ENCODE measurements around the gene DIAPH1. TPM values are rescaled to one million over a fixed set of nuclear protein-coding genes. Genes with fewer than 3 reads are reported as not detected.

Gene DIAPH1
- total RNA-seq, 2 experiments from 2014 or later: 225 to 227 TPM

GRCh38 chr5:141651728-141652105, 32.9 kb upstream of the DIAPH1 start:
- Mint-ChIP-seq H3K4me3 (peak overlapping the region; percentile 96), H3K27me3 (no peaks in the 10 kb centered on the region), H3K27ac (peak overlapping the region; percentile 54), H3K36me3 (peaks cover 2% of the 10 kb centered on the region), H3K9me3 (no peaks in the 10 kb centered on the region), H3K4me1 (ENCODE audit: low read depth) (peaks cover 22% of the 10 kb centered on the region)
- DNase-seq: no peak
- intact Hi-C loops (cut with micrococcal nuclease): loop anchor here (1.0 kb wide), 3 partner anchors 9 to 32 kb away; partner anchors contain the start of genes HDAC3 and RELL2
- CTCF ChIA-PET: interaction anchor here (0.6 to 2.8 kb wide), 8 partner anchors 9 to 309 kb away, joined by 3 to 15 read pairs (median 8); no protein-coding TSS in a partner anchor
- POLR2A ChIA-PET: interaction anchor here (1.4 to 3.4 kb wide), 2 partner anchors 14 to 60 kb away, joined by 3 to 32 read pairs; partner anchors contain the start of genes HDAC3 and RELL2

- CTCF ChIA-PET: interaction anchor here (0.6 to 2.8 kb wide), 12 partner anchors 8 to 318 kb away, joined by 3 to 15 read pairs (median 5); partner anchors contain the start of genes HDAC3, RELL2 and RNF14
- Mint-ChIP-seq H3K4me3 (peak within 1 kb of the TSS; percentile 96), H3K27ac (peak within 1 kb of the TSS; percentile 89)
Measured at GRCh38 chr5:141650851-141651727, 32.3 kb upstream of the DIAPH1 start, which contains the start of gene FCHSD1. Gene FCHSD1, minus strand, starts transcription at chr5:141651418. Its CDS starts 50 bp downstream, at chr5:141651368.

GRCh38 chr5:141649972-141650371, 31.2 kb upstream of the DIAPH1 start:
- Mint-ChIP-seq H3K9me3 (no peaks in the 10 kb centered on the region), H3K4me1 (ENCODE audit: low read depth) (peaks cover 22% of the 10 kb centered on the region)
- POLR2A ChIA-PET: interaction anchor here (3.4 kb wide), 1 partner anchor 12 kb away, joined by 32 read pairs; the partner anchor contains the start of genes HDAC3 and RELL2

More at GRCh38 chr5:141650851-141651727, 32.3 kb upstream of the DIAPH1 start, which contains the start of gene FCHSD1:
- POLR2A ChIA-PET: interaction anchor here (1.0 to 3.4 kb wide), 4 partner anchors 9 to 272 kb away, joined by 3 to 32 read pairs (median 8); partner anchors contain the start of genes HDAC3 and RELL2
- peak; percentile 92 for DNase-seq
- H3K27me3 Mint-ChIP-seq: no peaks in the 10 kb centered on the region
- peaks cover 5% of the 10 kb centered on the region for H3K36me3 Mint-ChIP-seq
- intact Hi-C loops (cut with micrococcal nuclease): loop anchor here (1.0 kb wide), 3 partner anchors 9 to 32 kb away; partner anchors contain the start of genes HDAC3 and RELL2
- peaks cover 22% of the 10 kb centered on the region for H3K4me1 Mint-ChIP-seq (ENCODE audit: low read depth)
- H3K9me3 Mint-ChIP-seq: no peaks in the 10 kb centered on the region

GRCh38 chr5:141649056-141649688, 30.4 kb upstream of the DIAPH1 start:
- Mint-ChIP-seq H3K4me1 (ENCODE audit: low read depth) (peaks cover 22% of the 10 kb centered on the region), H3K27me3 (no peaks in the 10 kb centered on the region), H3K9me3 (no peaks in the 10 kb centered on the region), H3K4me3 (no peak overlapping the region), H3K36me3 (peaks cover 11% of the 10 kb centered on the region), H3K27ac (no peak overlapping the region)
- intact Hi-C loops (cut with micrococcal nuclease): no loop called here
- ChIA-PET POLR2A (interaction anchor here (3.4 kb wide), 1 partner anchor 12 kb away, joined by 32 read pairs; the partner anchor contains the start of genes HDAC3 and RELL2), CTCF (interaction anchor here (0.8 kb wide), 1 partner anchor 15 kb away, joined by 3 read pairs; no protein-coding TSS in a partner anchor)
- no peak for DNase-seq

More at GRCh38 chr5:141649972-141650371, 31.2 kb upstream of the DIAPH1 start:
- H3K4me3 Mint-ChIP-seq: peak overlapping the region; percentile 49
- CTCF ChIA-PET: interaction anchor here (2.5 kb wide), 1 partner anchor 43 kb away, joined by 9 read pairs; no protein-coding TSS in a partner anchor
- no peak for DNase-seq
- H3K27me3 Mint-ChIP-seq: no peaks in the 10 kb centered on the region
- H3K27ac Mint-ChIP-seq: peak overlapping the region; percentile 89
- intact Hi-C loops (cut with micrococcal nuclease): no loop called here
- H3K36me3 Mint-ChIP-seq: peaks cover 8% of the 10 kb centered on the region

GRCh38 chr5:141647851-141648250, 29.1 kb upstream of the DIAPH1 start:
- Mint-ChIP-seq H3K27me3 (no peaks in the 10 kb centered on the region), H3K27ac (no peak overlapping the region), H3K9me3 (no peaks in the 10 kb centered on the region), H3K4me1 (ENCODE audit: low read depth) (peaks cover 22% of the 10 kb centered on the region), H3K4me3 (no peak overlapping the region), H3K36me3 (peaks cover 11% of the 10 kb centered on the region)
- DNase-seq: no peak
- CTCF ChIA-PET: interaction anchor here (1.2 to 2.3 kb wide), 4 partner anchors 17 to 313 kb away, joined by 4 to 10 read pairs (median 5); partner anchors contain the start of gene DIAPH1
- intact Hi-C loops (cut with micrococcal nuclease): no loop called here
- POLR2A ChIA-PET: interaction anchor here (0.6 to 1.8 kb wide), 2 partner anchors 12 to 106 kb away, joined by 3 to 8 read pairs; partner anchors contain the start of genes HDAC3 and RELL2

GRCh38 chr5:141647242-141647641, 28.4 kb upstream of the DIAPH1 start:
- no peaks in the 10 kb centered on the region for H3K9me3 Mint-ChIP-seq
- H3K36me3 Mint-ChIP-seq: peaks cover 11% of the 10 kb centered on the region
- no peaks in the 10 kb centered on the region for H3K27me3 Mint-ChIP-seq
- no peak for DNase-seq
- intact Hi-C loops (cut with micrococcal nuclease): no loop called here
- CTCF ChIA-PET: interaction anchor here (1.2 to 2.3 kb wide), 4 partner anchors 18 to 314 kb away, joined by 4 to 10 read pairs (median 5); partner anchors contain the start of gene DIAPH1
- no peak overlapping the region for H3K4me3 Mint-ChIP-seq
- POLR2A ChIA-PET: interaction anchor here (1.8 kb wide), 1 partner anchor 11 kb away, joined by 8 read pairs; the partner anchor contains the start of genes HDAC3 and RELL2
- no peak overlapping the region for H3K27ac Mint-ChIP-seq
- H3K4me1 Mint-ChIP-seq (ENCODE audit: low read depth): peaks cover 18% of the 10 kb centered on the region

GRCh38 chr5:141646026-141646425, 27.2 kb upstream of the DIAPH1 start:
- intact Hi-C loops (cut with micrococcal nuclease): no loop called here

GRCh38 chr5:141641634-141642267, 23.0 kb upstream of the DIAPH1 start:
- H3K4me1 Mint-ChIP-seq (ENCODE audit: low read depth): peaks cover 29% of the 10 kb centered on the region
- ChIA-PET POLR2A (interaction anchor here (2.8 kb wide), 1 partner anchor 9 kb away, joined by 11 read pairs; the partner anchor contains the start of gene FCHSD1), CTCF (interaction anchor here (0.6 to 3.8 kb wide), 13 partner anchors 8 to 326 kb away, joined by 3 to 44 read pairs (median 5); partner anchors contain the start of genes DIAPH1 and FCHSD1)
- H3K4me3 Mint-ChIP-seq: no peak overlapping the region
- H3K36me3 Mint-ChIP-seq: peaks cover 17% of the 10 kb centered on the region
- intact Hi-C loops (cut with micrococcal nuclease): loop anchor here (1.0 kb wide), 1 partner anchor 10 kb away; the partner anchor contains the start of gene FCHSD1
- peak; percentile 35 for DNase-seq
- no peaks in the 10 kb centered on the region for H3K9me3 Mint-ChIP-seq
- H3K27me3 Mint-ChIP-seq: no peaks in the 10 kb centered on the region
- H3K27ac Mint-ChIP-seq: peak overlapping the region; percentile 40

More at GRCh38 chr5:141646026-141646425, 27.2 kb upstream of the DIAPH1 start:
- Mint-ChIP-seq H3K4me3 (no peak overlapping the region), H3K9me3 (no peaks in the 10 kb centered on the region), H3K27me3 (no peaks in the 10 kb centered on the region), H3K27ac (no peak overlapping the region), H3K36me3 (peaks cover 14% of the 10 kb centered on the region), H3K4me1 (ENCODE audit: low read depth) (peaks cover 23% of the 10 kb centered on the region)
- ChIA-PET POLR2A (no interaction called here), CTCF (interaction anchor here (2.3 kb wide), 1 partner anchor 54 kb away, joined by 10 read pairs; no protein-coding TSS in a partner anchor)
- DNase-seq: no peak

GRCh38 chr5:141640698-141641097, 21.9 kb upstream of the DIAPH1 start:
- POLR2A ChIA-PET: interaction anchor here (2.8 kb wide), 1 partner anchor 10 kb away, joined by 11 read pairs; the partner anchor contains the start of gene FCHSD1
- H3K27ac Mint-ChIP-seq: no peak overlapping the region
- CTCF ChIA-PET: interaction anchor here (1.1 to 3.8 kb wide), 4 partner anchors 43 to 83 kb away, joined by 4 to 44 read pairs (median 5); no protein-coding TSS in a partner anchor
- intact Hi-C loops (cut with micrococcal nuclease): no loop called here
- no peak for DNase-seq
- peaks cover 34% of the 10 kb centered on the region for H3K4me1 Mint-ChIP-seq (ENCODE audit: low read depth)
- no peak overlapping the region for H3K4me3 Mint-ChIP-seq
- H3K36me3 Mint-ChIP-seq: peaks cover 13% of the 10 kb centered on the region
- H3K9me3 Mint-ChIP-seq: no peaks in the 10 kb centered on the region
- H3K27me3 Mint-ChIP-seq: no peaks in the 10 kb centered on the region

- Mint-ChIP-seq H3K27me3 (no peaks in the 10 kb centered on the region), H3K4me1 (ENCODE audit: low read depth) (peaks cover 41% of the 10 kb centered on the region), H3K36me3 (peaks cover 12% of the 10 kb centered on the region), H3K4me3 (no peak overlapping the region), H3K9me3 (no peaks in the 10 kb centered on the region), H3K27ac (no peak overlapping the region)
- CTCF ChIA-PET: interaction anchor here (0.8 to 1.1 kb wide), 2 partner anchors 47 to 76 kb away, joined by 3 to 4 read pairs; no protein-coding TSS in a partner anchor
- POLR2A ChIA-PET: no interaction called here
- intact Hi-C loops (cut with micrococcal nuclease): no loop called here
- DNase-seq: no peak
Measured at GRCh38 chr5:141640051-141640415, 21.2 kb upstream of the DIAPH1 start.
